GM20000 (cell line): ENCODE results near the gene PSMB7.

Experiments used
- DNase-seq: peaks from one replicate; pipeline ENCODE4 v3.0.0; 2012; ENCODE audit warnings: low spot score
- CTCF ChIP-seq: IDR thresholded peaks from 2 replicates; pipeline ENCODE4 v1.5.1; 2012; ENCODE audit warnings: mild to moderate bottlenecking, control low read depth; ENCODE audit errors: extremely low read depth, missing control alignments

PSMB7 gene

GRCh38 chr9:124334568-124335319 is 80.5 kb downstream of the PSMB7 start:
- DNase-seq, result no peak
- TF ChIP-seq CTCF, result no peak

GRCh38 chr9:124333203-124333579 is 82.1 kb downstream of the PSMB7 start:
- no peak for TF ChIP-seq CTCF
- DNase-seq, result no peak

- no peak for DNase-seq
- no peak for TF ChIP-seq CTCF
Measured at GRCh38 chr9:124332361-124333202, 82.7 kb downstream of the PSMB7 start.

GRCh38 chr9:124331580-124331979 is 83.7 kb downstream of the PSMB7 start:
- TF ChIP-seq CTCF, result no peak
- no peak for DNase-seq

GRCh38 chr9:124330011-124330697 is 85.1 kb downstream of the PSMB7 start:
- DNase-seq, result no peak
- no peak for TF ChIP-seq CTCF

- TF ChIP-seq CTCF, result no peak
- DNase-seq, result no peak
Measured at GRCh38 chr9:124329206-124329792, 85.9 kb downstream of the PSMB7 start.
